ENCODE data around the gene ETV5. TPM values are rescaled to one million over a fixed set of nuclear protein-coding genes. Genes with fewer than 3 reads are reported as not detected.
A peak's percentile ranks its signal among the peaks of the same experiment; 100 is the strongest.

The ETV5 gene
- total and polyA plus RNA-seq, 10 of the 15 experiments (the other 5 are each of a cell fraction or from before 2014, with no cell fraction given): 5.0 to 18.4 (median 7.4) TPM

GRCh38 chr3:186108941-186109865 lies at the start of gene ETV5 (continued):
- TF ChIP-seq ZBED1 (IDR thresholded peaks at IDR 0.05; ENCODE audit: borderline replicate concordance) (no peak), PML (IDR thresholded peaks at IDR 0.05; ENCODE audit: low read length) (peak; percentile 47; the same call in 1 of the 2 replicates), EGR1 (IDR thresholded peaks at IDR 0.05; ENCODE audit: borderline replicate concordance in 1 of 2, low read depth in 2 of 2, low read length in 2 of 2) (peak in 1 of 2 experiments; percentile 9; a peak in 1 of 3 replicates), CREB1 (IDR thresholded peaks at IDR 0.05; ENCODE audit: low read depth) (peak; percentile 63), ATF2 (IDR thresholded peaks at IDR 0.05; ENCODE audit: low read length) (no peak), SMAD5 (IDR thresholded peaks at IDR 0.05; ENCODE audit: low read depth) (peak; percentile 20; the same call in 1 of the 2 replicates), CUX1 (IDR thresholded peaks at IDR 0.05; ENCODE audit: insufficient replicate concordance, low read depth, low read length) (no peak), ELK1 (IDR thresholded peaks at IDR 0.05; ENCODE audit: low read depth, low read length) (no peak), ETV6 (conservative IDR thresholded peaks at IDR 0.05 in 1 of 2, IDR thresholded peaks at IDR 0.05 in 1 of 2; ENCODE audit: borderline replicate concordance in 1 of 2, low read depth in 1 of 2) (no peak), SP1 (IDR thresholded peaks at IDR 0.05; ENCODE audit: low read depth, low read length) (peak; percentile 97), PKNOX1 (IDR thresholded peaks at IDR 0.05) (peak; percentile 99), FOS (IDR thresholded peaks at IDR 0.05; ENCODE audit: borderline replicate concordance, extremely low read depth, insufficient read length) (peak; percentile 80), IKZF1 (conservative IDR thresholded peaks at IDR 0.05) (peak; percentile 45; the same call in 1 of the 2 replicates), FOXK2 (IDR thresholded peaks at IDR 0.05) (peak; percentile 94), KLF5 (IDR thresholded peaks at IDR 0.05; ENCODE audit: partially characterized antibody) (peak; percentile 94), EED (IDR thresholded peaks at IDR 0.05; ENCODE audit: low read depth) (0 out of 2 replicates have a peak, but pooled peaks have one; percentile 44), IKZF2 (IDR thresholded peaks at IDR 0.05) (0 out of 4 replicates have a peak, but pooled peaks of 1 of the 2 experiments have one; percentile 28), NR2C2 (IDR thresholded peaks at IDR 0.05; ENCODE audit: borderline replicate concordance, control insufficient read depth, insufficient read length, low read depth) (no peak), RAD21 (IDR thresholded peaks at IDR 0.05; ENCODE audit: insufficient read depth, low read depth, low read length) (no peak), NFYB (IDR thresholded peaks at IDR 0.05; ENCODE audit: insufficient read depth, low read depth, low read length) (peak; percentile 92)

Data from GM12878 (cell line).